ENCODE data around the gene PLA2G4E. TPM values are rescaled to one million over a fixed set of nuclear protein-coding genes. Genes with fewer than 3 reads are reported as not detected.

PLA2G4E gene
- total RNA-seq, 4 donors from 2014 or later: not detected

GRCh38 chr15:42068601-42069000 lies 47.8 kb upstream of the PLA2G4E start:
- in situ Hi-C loops (cut with MboI; ENCODE audit: low sequenced_read_pairs in 4 of 4): no loop called here
- H3K27me3 ChIP-seq: no peaks in the 10 kb centered on the region
- intact Hi-C loops (cut with DNase I; ENCODE audit: low total_unique reads): loop anchor here (5.0 kb wide), 2 partner anchors 404 to 584 kb away; no protein-coding TSS in a partner anchor

DNA sequence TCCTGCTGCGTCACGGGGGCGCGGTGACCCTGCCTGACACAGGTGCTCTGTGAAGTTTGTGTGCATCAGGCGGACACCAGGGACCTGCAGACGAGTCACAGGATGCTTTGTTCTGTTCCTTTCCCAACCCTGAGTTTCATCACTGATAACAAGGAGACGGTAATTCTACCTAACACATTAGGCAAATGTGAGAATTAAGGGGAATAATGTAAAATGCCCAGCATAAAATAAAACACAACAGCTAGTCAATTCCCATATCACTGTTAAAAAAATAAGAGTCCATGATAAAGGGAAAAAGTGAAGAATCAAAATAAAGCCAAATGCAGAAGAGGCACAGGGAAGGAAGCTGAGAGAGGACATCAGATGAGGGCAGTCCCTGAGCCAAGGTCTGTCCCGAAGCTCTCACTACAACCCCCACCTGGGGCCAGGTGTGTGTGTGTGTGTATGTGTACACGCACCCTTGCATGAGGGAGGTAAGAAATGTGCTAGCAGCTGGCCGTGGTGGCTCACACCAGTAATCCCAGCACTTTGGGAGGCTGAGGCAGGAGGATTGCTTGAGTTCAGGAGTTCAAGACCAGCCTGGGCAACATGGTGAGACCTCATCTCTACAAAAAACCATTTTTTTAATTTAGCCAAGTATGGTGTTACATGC lies 46.0 kb upstream of the PLA2G4E start:
- Histone ChIP-seq H3K27me3 (no peaks in the 10 kb centered on the region), H3K27ac (no peak overlapping the region), H3K9me3 (no peaks in the 10 kb centered on the region), H3K36me3 (no peaks in the 10 kb centered on the region), H3K4me3 (no peak overlapping the region), H3K4me1 (no peaks in the 10 kb centered on the region)
- intact Hi-C loops (cut with DNase I; ENCODE audit: low total_unique reads): loop anchor here (1.0 to 5.0 kb wide), 4 partner anchors 17 to 585 kb away; no protein-coding TSS in a partner anchor
- TF ChIP-seq, protein P1, sequence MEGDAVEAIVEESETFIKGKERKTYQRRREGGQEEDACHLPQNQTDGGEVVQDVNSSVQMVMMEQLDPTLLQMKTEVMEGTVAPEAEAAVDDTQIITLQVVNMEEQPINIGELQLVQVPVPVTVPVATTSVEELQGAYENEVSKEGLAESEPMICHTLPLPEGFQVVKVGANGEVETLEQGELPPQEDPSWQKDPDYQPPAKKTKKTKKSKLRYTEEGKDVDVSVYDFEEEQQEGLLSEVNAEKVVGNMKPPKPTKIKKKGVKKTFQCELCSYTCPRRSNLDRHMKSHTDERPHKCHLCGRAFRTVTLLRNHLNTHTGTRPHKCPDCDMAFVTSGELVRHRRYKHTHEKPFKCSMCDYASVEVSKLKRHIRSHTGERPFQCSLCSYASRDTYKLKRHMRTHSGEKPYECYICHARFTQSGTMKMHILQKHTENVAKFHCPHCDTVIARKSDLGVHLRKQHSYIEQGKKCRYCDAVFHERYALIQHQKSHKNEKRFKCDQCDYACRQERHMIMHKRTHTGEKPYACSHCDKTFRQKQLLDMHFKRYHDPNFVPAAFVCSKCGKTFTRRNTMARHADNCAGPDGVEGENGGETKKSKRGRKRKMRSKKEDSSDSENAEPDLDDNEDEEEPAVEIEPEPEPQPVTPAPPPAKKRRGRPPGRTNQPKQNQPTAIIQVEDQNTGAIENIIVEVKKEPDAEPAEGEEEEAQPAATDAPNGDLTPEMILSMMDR (IDR thresholded peaks at IDR 0.05 in 4 of 5, conservative IDR thresholded peaks at IDR 0.05 in 1 of 5): peak in 1 of 5 experiments; percentile 1
- TF ChIP-seq POLR2A (IDR thresholded peaks at IDR 0.05): no peak
- DNase-seq (no peak), ATAC-seq (no peak)
- in situ Hi-C loops (cut with MboI; ENCODE audit: low sequenced_read_pairs in 4 of 4): no loop called here

More at GRCh38 chr15:42068601-42069000, 47.8 kb upstream of the PLA2G4E start:
- DNase-seq (no peak), ATAC-seq (no peak)
- no peak overlapping the region for H3K4me3 ChIP-seq
- H3K4me1 ChIP-seq: no peaks in the 10 kb centered on the region
- H3K27ac ChIP-seq: no peak overlapping the region
- H3K36me3 ChIP-seq: no peaks in the 10 kb centered on the region
- H3K9me3 ChIP-seq: no peaks in the 10 kb centered on the region
- TF ChIP-seq, protein P1 (IDR thresholded peaks at IDR 0.05 in 4 of 5, conservative IDR thresholded peaks at IDR 0.05 in 1 of 5): no peak
- no peak for TF ChIP-seq POLR2A (IDR thresholded peaks at IDR 0.05)

- intact Hi-C loops (cut with DNase I; ENCODE audit: low total_unique reads) (loop anchor here (5.0 kb wide), 2 partner anchors 407 to 587 kb away; no protein-coding TSS in a partner anchor), in situ Hi-C loops (cut with MboI; ENCODE audit: low sequenced_read_pairs in 4 of 4) (no loop called here)
- Histone ChIP-seq H3K36me3 (no peaks in the 10 kb centered on the region), H3K9me3 (no peaks in the 10 kb centered on the region), H3K27ac (no peak overlapping the region), H3K4me1 (no peaks in the 10 kb centered on the region), H3K27me3 (no peaks in the 10 kb centered on the region), H3K4me3 (no peak overlapping the region)
- no peak for ATAC-seq
- DNase-seq: no peak
- TF ChIP-seq, protein P1 (IDR thresholded peaks at IDR 0.05 in 4 of 5, conservative IDR thresholded peaks at IDR 0.05 in 1 of 5): no peak
- TF ChIP-seq POLR2A (IDR thresholded peaks at IDR 0.05): no peak
These were observed 44.6 kb upstream of the PLA2G4E start for GRCh38 chr15:42065468-42065867.

DNA sequence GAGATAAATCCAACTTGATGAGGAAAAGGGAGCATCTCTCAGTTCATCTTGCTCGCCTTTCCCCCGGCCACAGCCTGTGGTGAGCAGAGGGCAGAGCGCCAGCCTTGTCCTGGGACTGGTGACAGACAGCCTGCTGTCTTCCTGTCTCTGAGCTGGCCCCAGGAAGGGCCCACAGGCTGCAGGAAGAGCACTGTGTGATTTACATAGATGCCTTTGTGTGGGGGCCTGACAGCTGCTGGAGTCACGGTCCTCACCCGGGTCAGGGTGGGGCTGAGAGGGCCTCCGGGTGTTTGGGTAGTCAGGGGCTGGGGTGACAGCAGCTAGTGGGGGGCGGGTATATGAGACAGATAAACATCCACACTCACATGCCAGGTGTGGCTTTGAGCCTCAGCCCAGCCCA lies 44.2 kb upstream of the PLA2G4E start:
- intact Hi-C loops (cut with DNase I; ENCODE audit: low total_unique reads): loop anchor here (5.0 kb wide), 2 partner anchors 407 to 587 kb away; no protein-coding TSS in a partner anchor
- ATAC-seq: no peak
- TF ChIP-seq, protein P1 (IDR thresholded peaks at IDR 0.05 in 4 of 5, conservative IDR thresholded peaks at IDR 0.05 in 1 of 5): no peak
- TF ChIP-seq POLR2A (IDR thresholded peaks at IDR 0.05): no peak

More for the DNA sequence above, 44.2 kb upstream of the PLA2G4E start:
- H3K27ac ChIP-seq: no peak overlapping the region
- H3K4me3 ChIP-seq: no peak overlapping the region
- H3K4me1 ChIP-seq: peaks cover 0 to 2% of the 10 kb centered on the region in 2 donors
- no peaks in the 10 kb centered on the region for H3K9me3 ChIP-seq
- H3K27me3 ChIP-seq: no peaks in the 10 kb centered on the region
- no peaks in the 10 kb centered on the region for H3K36me3 ChIP-seq
- DNase-seq: no peak
- in situ Hi-C loops (cut with MboI; ENCODE audit: low sequenced_read_pairs in 4 of 4): no loop called here
